LNCaP clone FGC (cell line): Measurements from ENCODE around the gene TMSB10.
"Not testable (repeated sequence)": the region's sequence is repeated elsewhere in the genome, so short reads cannot be mapped to it uniquely, and the experiment has no call there.

Source experiments
- DNase-seq: peaks from one replicate; pipeline ENCODE4 v3.0.0-alpha.2; 2011; ENCODE audit warnings: low read depth
- H3K4me3 ChIP-seq: 2 replicates; pipeline ENCODE4 v1.5.1; 2011; ENCODE audit warnings: mild to moderate bottlenecking, low read depth, low read length, control low read depth
- TF ChIP-seq, protein P1 (sequence below): IDR thresholded peaks from 2 replicates; pipeline ENCODE4 v1.5.1; 2012; ENCODE audit warnings: mild to moderate bottlenecking; ENCODE audit not compliant: control insufficient read depth, insufficient read depth; ENCODE audit errors: extremely low read depth

Gene TMSB10

DNA sequence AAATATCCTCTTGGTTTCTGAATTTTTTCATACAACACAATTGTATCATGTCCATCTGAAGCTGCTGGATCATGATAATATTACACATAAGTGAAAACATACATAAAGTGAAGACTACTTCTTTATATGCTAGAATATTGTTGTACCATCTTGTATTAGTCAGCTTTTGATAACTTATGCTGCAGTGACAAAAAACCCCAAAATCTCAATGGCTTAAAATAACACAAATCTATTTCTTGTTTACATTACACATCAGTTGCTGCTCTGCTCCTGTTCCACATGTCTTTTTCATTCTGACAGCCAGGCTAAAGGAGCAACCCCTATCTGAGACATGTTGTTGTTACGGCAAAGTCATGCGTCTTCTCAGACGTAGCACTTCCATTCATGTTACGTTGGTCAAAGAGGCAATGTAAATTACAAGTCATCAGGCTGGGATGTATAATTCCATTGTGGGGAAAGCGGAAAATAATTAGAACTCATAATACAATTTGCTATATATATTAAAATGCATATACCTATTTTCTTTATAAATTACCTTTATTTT is 5.8 kb downstream of the TMSB10 start:
- DNase-seq: no peak
- TF ChIP-seq, protein P1, sequence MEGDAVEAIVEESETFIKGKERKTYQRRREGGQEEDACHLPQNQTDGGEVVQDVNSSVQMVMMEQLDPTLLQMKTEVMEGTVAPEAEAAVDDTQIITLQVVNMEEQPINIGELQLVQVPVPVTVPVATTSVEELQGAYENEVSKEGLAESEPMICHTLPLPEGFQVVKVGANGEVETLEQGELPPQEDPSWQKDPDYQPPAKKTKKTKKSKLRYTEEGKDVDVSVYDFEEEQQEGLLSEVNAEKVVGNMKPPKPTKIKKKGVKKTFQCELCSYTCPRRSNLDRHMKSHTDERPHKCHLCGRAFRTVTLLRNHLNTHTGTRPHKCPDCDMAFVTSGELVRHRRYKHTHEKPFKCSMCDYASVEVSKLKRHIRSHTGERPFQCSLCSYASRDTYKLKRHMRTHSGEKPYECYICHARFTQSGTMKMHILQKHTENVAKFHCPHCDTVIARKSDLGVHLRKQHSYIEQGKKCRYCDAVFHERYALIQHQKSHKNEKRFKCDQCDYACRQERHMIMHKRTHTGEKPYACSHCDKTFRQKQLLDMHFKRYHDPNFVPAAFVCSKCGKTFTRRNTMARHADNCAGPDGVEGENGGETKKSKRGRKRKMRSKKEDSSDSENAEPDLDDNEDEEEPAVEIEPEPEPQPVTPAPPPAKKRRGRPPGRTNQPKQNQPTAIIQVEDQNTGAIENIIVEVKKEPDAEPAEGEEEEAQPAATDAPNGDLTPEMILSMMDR: no peak
- no peak overlapping the region for H3K4me3 ChIP-seq

DNA sequence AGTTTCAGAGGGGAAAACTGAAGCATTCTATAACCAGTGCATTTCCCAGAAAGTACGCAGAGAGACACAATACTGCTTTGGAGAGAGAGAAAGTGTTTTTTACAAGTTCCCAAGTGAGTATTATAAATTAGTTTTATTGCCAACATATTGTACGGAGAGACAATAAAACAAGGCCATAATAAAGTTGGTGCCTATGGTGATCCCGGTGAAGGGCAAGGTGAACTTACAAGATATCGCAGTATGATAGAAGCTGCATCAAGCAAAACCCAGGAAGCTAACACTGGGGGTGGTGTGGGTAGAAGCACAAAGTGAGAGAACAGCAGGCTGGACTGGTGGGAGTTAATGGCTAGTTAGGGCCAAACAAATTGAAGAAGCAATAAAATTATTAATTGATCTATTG is 7.5 kb downstream of the TMSB10 start:
- H3K4me3 ChIP-seq: no peak overlapping the region
- TF ChIP-seq, protein P1: no peak
- peak; percentile 50 for DNase-seq

DNA sequence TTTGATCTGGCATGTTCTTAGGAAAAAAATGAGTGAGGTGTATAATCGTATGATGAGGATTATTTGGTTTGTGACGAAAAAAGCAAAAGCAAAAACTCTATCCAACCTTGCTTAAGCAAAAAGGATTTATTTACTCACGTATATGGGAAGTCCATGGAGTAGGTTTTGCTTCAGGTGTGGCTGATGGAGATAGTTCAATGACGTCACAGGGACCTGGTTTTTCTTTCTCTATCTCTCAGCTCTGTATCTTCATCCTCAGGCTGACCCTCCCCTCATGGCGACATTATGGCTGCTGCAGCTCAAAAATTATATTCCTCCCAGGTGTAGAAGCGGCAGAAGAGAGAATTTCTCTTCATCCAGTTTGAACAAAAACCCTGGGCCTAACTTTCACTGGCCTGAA is 8.9 kb downstream of the TMSB10 start:
- no peak overlapping the region for H3K4me3 ChIP-seq
- TF ChIP-seq, protein P1: no peak
- no peak for DNase-seq

DNA sequence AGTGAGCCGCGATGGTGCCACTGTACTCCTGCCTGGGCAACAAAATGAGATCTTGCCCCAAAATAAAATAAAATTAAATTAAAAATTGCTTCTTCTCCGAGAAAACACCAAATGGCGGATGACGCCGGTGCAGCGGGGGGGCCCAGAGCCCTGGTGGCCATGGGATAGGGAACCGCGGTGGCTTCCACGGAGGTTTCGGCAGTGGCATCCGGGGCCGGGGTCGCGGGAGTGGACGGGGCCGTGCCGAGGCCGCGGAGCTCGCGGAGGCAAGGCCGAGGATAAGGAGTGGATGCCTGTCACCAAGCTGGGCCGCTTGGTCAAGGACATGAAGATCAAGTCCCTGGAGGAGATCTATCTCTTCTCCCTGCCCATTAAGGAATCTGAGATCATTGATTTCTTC is 10.2 kb downstream of the TMSB10 start:
- not testable (repeated sequence) for H3K4me3 ChIP-seq, DNase-seq

DNA sequence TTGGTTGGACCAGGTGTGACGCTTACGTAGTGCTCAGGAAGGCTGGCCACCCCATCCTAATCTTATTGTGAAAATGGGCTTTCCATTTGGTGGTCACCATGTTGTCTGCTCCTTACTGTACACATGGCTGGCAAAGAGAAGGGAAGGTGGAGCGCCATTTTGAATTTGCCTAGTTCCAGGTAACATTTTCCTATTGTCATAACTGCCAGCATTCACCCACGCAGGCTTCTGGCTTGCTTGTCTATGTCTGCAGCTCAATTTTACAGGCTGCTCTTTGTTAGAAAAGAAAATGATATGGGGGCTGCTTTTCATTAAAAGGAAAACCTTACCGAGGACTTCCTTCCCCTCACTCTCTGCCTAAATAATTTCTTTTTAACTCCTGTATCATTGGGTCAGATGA is 12.4 kb downstream of the TMSB10 start:
- not testable (repeated sequence) for DNase-seq, H3K4me3 ChIP-seq

DNA sequence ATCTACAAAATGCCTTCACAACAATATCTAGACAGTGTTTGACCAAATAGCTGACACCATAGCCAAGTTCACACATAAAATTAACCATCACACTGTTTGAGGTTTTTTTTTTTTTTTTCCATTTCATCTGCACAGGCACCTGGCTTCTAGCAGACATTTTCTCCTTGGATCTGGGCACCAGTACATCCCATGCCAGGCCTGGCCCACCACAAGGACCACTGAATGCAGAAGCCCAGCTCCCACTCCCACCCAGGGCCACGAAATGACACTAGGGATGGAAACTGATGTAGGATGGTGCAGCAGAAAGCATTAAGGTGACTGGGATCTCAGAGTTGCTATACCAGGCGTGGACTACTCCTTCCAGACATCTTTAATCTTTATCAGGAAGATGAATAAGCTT is 13.0 kb downstream of the TMSB10 start:
- H3K4me3 ChIP-seq: no peak overlapping the region

DNA sequence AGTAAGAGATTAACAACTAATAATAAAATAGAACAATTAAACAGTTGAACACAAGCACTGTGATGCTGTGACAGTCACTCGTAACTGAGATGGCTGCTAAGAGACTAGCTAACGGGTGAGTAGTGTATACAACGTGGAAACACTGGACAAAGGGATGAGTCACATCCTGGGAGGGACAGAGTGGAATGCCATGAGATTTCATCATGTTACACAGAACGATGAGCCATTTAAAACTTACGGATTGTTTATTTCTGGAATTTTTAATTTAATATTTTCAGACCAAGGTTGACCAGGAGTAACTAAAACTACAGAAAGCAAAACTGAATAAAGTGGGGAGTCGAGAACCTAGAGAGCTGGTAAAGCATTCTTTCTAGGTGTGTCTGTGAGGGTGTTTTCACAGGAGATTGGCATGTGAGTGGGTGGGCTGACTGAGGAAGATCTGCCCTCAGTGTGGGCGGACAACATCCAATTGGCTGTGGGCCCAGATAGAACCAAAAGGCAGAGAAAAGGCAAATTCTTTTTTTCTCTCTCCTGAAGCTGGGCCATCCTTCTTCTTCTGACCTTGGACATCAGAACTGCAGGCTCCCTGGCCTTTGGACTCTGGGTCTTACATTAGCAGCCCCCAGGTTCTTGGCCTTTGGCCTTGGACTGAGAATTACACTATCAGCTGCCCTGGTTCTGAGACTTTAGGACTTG is 14.6 kb downstream of the TMSB10 start:
- no peak overlapping the region for H3K4me3 ChIP-seq
- DNase-seq: no peak
- TF ChIP-seq, protein P1: no peak

More for the DNA sequence above, 13.0 kb downstream of the TMSB10 start:
- no peak for DNase-seq
- TF ChIP-seq, protein P1: no peak

DNA sequence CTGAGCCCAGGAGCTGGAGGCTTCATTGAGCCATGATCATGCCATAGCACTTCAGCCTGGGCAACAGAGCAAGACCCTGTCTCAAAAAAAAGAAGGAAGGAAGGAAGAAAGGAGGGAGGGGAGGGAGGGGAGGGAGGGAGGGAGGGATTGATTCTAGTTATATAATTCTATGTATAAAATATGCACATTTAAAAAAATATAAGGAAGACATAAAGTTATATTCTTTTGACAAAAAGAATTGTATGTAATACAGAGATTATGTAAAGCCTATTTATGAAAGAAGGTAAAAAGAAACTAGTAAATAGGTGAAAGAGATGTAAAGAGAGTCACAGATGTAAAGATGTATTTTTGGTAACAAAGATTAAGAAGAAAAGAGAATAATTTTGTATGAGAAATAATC is 17.6 kb downstream of the TMSB10 start:
- TF ChIP-seq, protein P1: no peak
- no peak overlapping the region for H3K4me3 ChIP-seq
- no peak for DNase-seq
